Neural progenitor cell (in vitro differentiated cells): ENCODE data around the gene AIFM2.

Source experiments
- CTCF ChIP-seq: fragments of 200-600 bp; sonication (generic); IDR thresholded peaks from 2 replicates; pipeline ENCODE4 v1.5.1; 2017; ENCODE audit warnings: antibody characterized with exemption, mild to moderate bottlenecking
- EZH2 ChIP-seq: fragments of 200-600 bp; sonication (generic); IDR thresholded peaks from 2 replicates; pipeline ENCODE4 v1.6.1; 2017; ENCODE audit warnings: antibody characterized with exemption, mild to moderate bottlenecking, moderate library complexity
- EZH2phosphoT487 ChIP-seq: fragments of 200-600 bp; sonication (generic); IDR thresholded peaks from 2 replicates; pipeline ENCODE4 v1.6.1; 2017; ENCODE audit warnings: antibody characterized with exemption

GRCh38 chr10:70120417-70120816 is 12.2 kb downstream of the AIFM2 start:
- TF ChIP-seq CTCF (no peak), EZH2 (no peak), EZH2phosphoT487 (no peak)
